Breast epithelium (tissue), 4 donors: ENCODE data around the gene MED9. TPM values are rescaled to one million over a fixed set of nuclear protein-coding genes. Genes with fewer than 3 reads are reported as not detected.

ENCODE experiments used
- DNase-seq, 2 donors: peaks; one replicate each; pipeline ENCODE4 v3.0.0-alpha.2; 2019; ENCODE audit warnings: low spot score in 2 of 2
- H3K27ac ChIP-seq, 2 donors: fragments of 200-600 bp; sonication (generic) in 1 of 2; one replicate each; pipeline ENCODE4 v1.5.1; 2016 to 2019; ENCODE audit warnings: mild to moderate bottlenecking in 1 of 2
- H3K27me3 ChIP-seq, 2 donors: fragments of 200-600 bp; sonication (generic) in 1 of 2; one replicate each; pipeline versions ENCODE4 v1.5.1 to v1.6.0; 2017 to 2019; ENCODE audit warnings: control low read depth in 1 of 2, mild to moderate bottlenecking in 1 of 2
- H3K36me3 ChIP-seq: fragments of 200-600 bp; one replicate; pipeline ENCODE4 v1.5.1; 2019
- H3K4me1 ChIP-seq, 2 donors: fragments of 200-600 bp; sonication (generic); one replicate each; pipeline ENCODE4 v1.5.1; 2016 to 2019; ENCODE audit warnings: control low read depth in 1 of 2
- H3K4me3 ChIP-seq, 3 donors: fragments of 200-600 bp; sonication (generic); 1 replicate in 2 of 3; 2 replicates in 1 of 3; pipeline ENCODE4 v1.5.1; 2016 to 2019; ENCODE audit warnings: mild to moderate bottlenecking in 3 of 3, moderate library complexity in 2 of 3
- H3K9me3 ChIP-seq, 2 donors: fragments of 200-600 bp; sonication (generic) in 1 of 2; one replicate each; pipeline ENCODE4 v1.5.1; 2016 to 2019; ENCODE audit warnings: control low read depth in 1 of 2
- POLR2A ChIP-seq: fragments of 450-650 bp; IDR thresholded peaks from one replicate; pipeline ENCODE4 v1.6.1; 2016; ENCODE audit warnings: antibody characterized with exemption, mild to moderate bottlenecking, moderate library complexity
- POLR2AphosphoS5 ChIP-seq, 3 donors: sonication (generic); formaldehyde crosslinking; IDR thresholded peaks; one replicate each; pipeline ENCODE4 v1.6.1; 2017; ENCODE audit warnings: antibody characterized with exemption in 3 of 3
- intact Hi-C: fragments of 100-400 bp; cut with DNase I; formaldehyde crosslinking; loops from one replicate; pipeline ENCODE4 v1.15.1; 2023; ENCODE audit warnings: low total_unique reads
- total RNA-seq, 3 donors: library from RNA; depleted of rRNA; stranded (reverse); fragments of >200 nt; gene quantifications; one replicate each; pipeline ENCODE4 v1.1.0, GENCODE V29; 2016
- TF ChIP-seq, protein P1 (sequence below), 3 donors: fragments of 450-650 bp; IDR thresholded peaks; one replicate each; pipeline ENCODE4 v1.5.1; 2016 to 2017; ENCODE audit warnings: antibody characterized with exemption in 3 of 3, mild to moderate bottlenecking in 3 of 3, moderate library complexity in 3 of 3

MED9 gene
- total RNA-seq, 3 donors from 2014 or later: 13.4 to 22.5 (median 20.0) TPM

DNA sequence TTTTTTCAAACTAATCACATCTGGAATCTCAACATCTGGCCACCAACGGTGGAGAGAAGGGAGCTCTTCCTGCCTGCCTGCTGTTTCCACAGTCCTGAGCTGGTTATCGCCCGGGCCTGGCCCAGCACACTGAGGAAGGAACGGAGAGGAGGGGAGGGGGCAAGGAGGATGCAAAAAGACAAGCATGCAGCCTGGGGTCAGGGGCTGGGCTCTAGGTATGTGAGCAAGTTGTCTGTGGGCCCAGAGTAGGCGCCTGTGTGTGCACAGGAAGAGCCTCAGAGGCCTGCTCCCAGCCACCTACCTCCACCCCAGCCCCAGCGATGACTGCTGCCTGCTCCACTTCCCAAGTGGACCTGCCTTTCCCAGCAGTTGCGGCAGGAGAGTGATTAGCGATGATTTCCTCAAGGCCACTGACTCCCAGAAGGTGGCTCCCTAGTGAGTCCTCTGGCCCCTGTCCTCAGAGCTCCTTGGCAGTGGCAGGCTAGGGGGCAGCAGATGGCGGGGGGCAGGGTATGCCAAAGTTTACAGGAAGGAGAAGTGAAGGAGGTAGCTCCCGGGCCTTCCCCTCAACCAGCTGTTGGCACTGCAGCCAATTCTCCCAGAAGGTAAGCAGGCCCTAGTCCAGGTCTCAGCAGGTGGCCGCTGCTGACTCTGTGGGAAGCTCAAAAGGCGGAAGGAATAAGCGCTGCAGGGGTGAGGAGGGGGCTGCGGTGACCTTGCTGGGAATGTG lies 46.4 kb downstream of the MED9 start:
- TF ChIP-seq, protein P1, sequence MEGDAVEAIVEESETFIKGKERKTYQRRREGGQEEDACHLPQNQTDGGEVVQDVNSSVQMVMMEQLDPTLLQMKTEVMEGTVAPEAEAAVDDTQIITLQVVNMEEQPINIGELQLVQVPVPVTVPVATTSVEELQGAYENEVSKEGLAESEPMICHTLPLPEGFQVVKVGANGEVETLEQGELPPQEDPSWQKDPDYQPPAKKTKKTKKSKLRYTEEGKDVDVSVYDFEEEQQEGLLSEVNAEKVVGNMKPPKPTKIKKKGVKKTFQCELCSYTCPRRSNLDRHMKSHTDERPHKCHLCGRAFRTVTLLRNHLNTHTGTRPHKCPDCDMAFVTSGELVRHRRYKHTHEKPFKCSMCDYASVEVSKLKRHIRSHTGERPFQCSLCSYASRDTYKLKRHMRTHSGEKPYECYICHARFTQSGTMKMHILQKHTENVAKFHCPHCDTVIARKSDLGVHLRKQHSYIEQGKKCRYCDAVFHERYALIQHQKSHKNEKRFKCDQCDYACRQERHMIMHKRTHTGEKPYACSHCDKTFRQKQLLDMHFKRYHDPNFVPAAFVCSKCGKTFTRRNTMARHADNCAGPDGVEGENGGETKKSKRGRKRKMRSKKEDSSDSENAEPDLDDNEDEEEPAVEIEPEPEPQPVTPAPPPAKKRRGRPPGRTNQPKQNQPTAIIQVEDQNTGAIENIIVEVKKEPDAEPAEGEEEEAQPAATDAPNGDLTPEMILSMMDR (IDR thresholded peaks at IDR 0.05): no peak
- TF ChIP-seq POLR2A (no peak), POLR2AphosphoS5 (IDR thresholded peaks at IDR 0.05) (no peak)
- Histone ChIP-seq H3K27ac (no peak overlapping the region), H3K4me3 (no peak overlapping the region), H3K36me3 (no peaks in the 10 kb centered on the region), H3K9me3 (no peaks in the 10 kb centered on the region), H3K27me3 (no peaks in the 10 kb centered on the region), H3K4me1 (no peaks in the 10 kb centered on the region)
- no peak for DNase-seq
- intact Hi-C loops: no loop called here

DNA sequence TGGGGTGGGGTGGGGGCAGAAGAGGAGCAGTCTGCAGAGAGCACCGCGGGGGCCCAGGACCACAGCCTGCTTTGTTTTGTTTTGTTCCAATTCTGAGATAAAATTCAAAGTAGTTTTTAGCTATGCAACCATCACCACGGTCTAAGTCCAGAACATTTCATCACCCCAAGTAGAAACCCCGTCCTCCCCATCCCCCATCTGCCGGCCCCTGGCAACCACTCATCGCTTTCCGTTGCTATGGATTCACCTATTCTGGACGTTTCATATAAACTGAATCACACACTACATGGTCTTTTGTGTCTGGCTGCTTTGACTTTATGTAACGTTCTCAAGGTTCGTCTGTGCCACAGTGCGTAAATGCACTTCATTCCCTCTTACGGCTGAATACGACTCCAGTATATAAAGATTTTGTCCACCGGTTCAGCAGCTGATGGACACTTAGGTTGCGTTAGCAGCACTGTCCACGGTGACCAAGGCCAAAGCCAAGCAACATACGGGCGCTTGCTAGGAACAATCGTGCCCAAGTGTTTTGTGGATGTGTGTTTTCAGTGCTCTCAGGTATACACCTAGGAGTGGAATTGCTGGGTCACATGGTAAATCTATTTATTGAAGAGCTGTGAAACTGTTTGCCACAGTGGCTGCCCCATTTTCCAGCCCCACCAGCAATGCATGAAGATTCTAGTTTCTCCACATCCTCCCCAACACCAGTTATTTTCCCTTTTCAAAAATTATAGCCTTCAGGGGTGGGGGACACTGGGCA lies 47.1 kb downstream of the MED9 start:
- Histone ChIP-seq H3K36me3 (no peaks in the 10 kb centered on the region), H3K4me3 (no peak overlapping the region), H3K9me3 (no peaks in the 10 kb centered on the region), H3K27ac (no peak overlapping the region), H3K4me1 (no peaks in the 10 kb centered on the region), H3K27me3 (no peaks in the 10 kb centered on the region)
- TF ChIP-seq, protein P1 (IDR thresholded peaks at IDR 0.05): no peak
- TF ChIP-seq POLR2A (no peak), POLR2AphosphoS5 (IDR thresholded peaks at IDR 0.05) (no peak)
- intact Hi-C loops: no loop called here
- no peak for DNase-seq

DNA sequence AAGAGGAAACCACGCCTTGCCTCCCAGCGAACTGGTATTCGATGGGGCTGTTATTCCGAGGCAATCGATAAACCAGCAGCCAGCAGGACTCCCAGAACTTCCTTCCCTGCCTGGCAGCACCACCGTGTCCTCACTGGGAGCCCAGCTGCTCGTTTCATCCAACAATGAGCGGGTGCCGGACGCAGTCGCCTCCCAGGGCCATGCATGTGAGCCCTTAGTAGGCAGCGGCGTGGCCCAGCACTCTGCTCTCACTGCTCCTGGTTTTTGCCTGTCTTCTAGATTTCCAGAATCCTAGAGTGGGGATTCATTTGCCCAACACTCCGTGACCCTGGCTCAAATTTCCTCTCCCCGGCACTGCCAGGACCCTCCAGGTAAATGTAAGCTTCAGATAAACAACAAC lies 48.5 kb downstream of the MED9 start:
- intact Hi-C loops: no loop called here

DNA sequence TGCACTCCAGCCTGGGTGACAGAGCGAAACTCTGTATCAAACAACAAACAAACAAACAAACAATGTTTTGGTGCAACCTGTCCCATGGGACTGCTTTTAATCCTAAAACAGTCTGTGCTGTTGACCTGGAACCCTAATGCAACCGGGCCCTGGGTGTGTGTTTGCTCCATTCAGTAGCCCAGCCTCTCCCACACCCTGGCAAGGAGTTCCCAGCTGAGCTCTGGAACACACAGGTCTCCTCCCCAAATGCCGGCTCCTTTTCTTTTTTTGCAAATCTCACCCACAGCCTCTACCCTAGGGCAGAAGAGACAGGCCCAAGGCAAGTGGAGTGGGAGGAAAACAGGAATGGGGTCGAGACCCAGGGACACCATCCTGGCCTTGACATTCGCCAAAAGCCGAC lies 49.2 kb downstream of the MED9 start:
- no peaks in the 10 kb centered on the region for H3K36me3 ChIP-seq
- intact Hi-C loops: no loop called here
- H3K27me3 ChIP-seq: no peaks in the 10 kb centered on the region
- no peak for TF ChIP-seq POLR2A
- TF ChIP-seq POLR2AphosphoS5 (IDR thresholded peaks at IDR 0.05): no peak
- TF ChIP-seq, protein P1 (IDR thresholded peaks at IDR 0.05): no peak
- no peak overlapping the region for H3K27ac ChIP-seq
- H3K9me3 ChIP-seq: no peaks in the 10 kb centered on the region
- no peaks in the 10 kb centered on the region for H3K4me1 ChIP-seq
- no peak for DNase-seq
- no peak overlapping the region for H3K4me3 ChIP-seq

More for the DNA sequence above, 48.5 kb downstream of the MED9 start:
- Histone ChIP-seq H3K9me3 (no peaks in the 10 kb centered on the region), H3K27me3 (no peaks in the 10 kb centered on the region), H3K4me3 (no peak overlapping the region), H3K36me3 (no peaks in the 10 kb centered on the region), H3K4me1 (no peaks in the 10 kb centered on the region), H3K27ac (no peak overlapping the region)
- no peak for TF ChIP-seq POLR2AphosphoS5 (IDR thresholded peaks at IDR 0.05)
- TF ChIP-seq, protein P1 (IDR thresholded peaks at IDR 0.05): no peak
- no peak for TF ChIP-seq POLR2A
- DNase-seq: no peak

DNA sequence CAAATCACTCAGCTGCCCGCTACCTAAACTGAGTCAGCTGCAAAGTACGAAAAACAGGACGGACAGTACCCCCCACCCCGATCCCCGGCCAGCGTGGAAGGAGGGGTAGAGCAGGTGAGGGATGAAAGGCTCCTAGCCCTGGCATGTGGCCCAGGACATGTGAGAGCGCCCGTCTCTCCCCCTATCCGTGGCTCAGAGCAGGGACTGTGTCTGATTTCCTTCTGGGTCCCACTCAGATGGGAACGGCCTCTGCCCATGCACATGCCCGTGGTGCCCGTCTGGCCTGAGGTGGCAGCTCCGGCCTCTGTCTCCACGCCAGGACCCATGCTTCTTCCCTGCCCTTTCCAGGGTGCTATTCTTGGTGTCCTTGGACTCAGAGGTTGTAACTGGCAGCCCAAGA lies 49.6 kb downstream of the MED9 start:
- TF ChIP-seq, protein P1 (IDR thresholded peaks at IDR 0.05): no peak
- TF ChIP-seq POLR2AphosphoS5 (IDR thresholded peaks at IDR 0.05) (no peak), POLR2A (no peak)
- Histone ChIP-seq H3K4me3 (no peak overlapping the region), H3K36me3 (no peaks in the 10 kb centered on the region), H3K4me1 (no peaks in the 10 kb centered on the region), H3K9me3 (no peaks in the 10 kb centered on the region), H3K27ac (no peak overlapping the region), H3K27me3 (no peaks in the 10 kb centered on the region)
- intact Hi-C loops: no loop called here
- no peak for DNase-seq
